Stimulated activated effector memory CD8-positive, alpha-beta T cell treated with anti-CD3 and anti-CD28 coated beads, Interleukin-12 subunit alpha, Interleukin-12 subunit beta, amount 100 ng/mL, for 72 hours (primary cell): ENCODE data around the gene DUSP7.

ENCODE experiments used
- ATAC-seq: fragments of 150-1000 bp; cut with Tn5 transposase; 2 replicates; pipeline ENCODE4 v1.10.0; 2021
- DNase-seq, 2 donors: peaks; one replicate each; pipeline ENCODE4 v3.0.0; 2021 to 2022; ENCODE audit warnings: low spot score in 2 of 2
- H3K27ac Mint-ChIP-seq: one replicate; pipeline ENCODE4 v1.8.0; 2022; ENCODE audit warnings: mild to moderate bottlenecking, mixed read lengths
- H3K36me3 Mint-ChIP-seq: one replicate; pipeline ENCODE4 v1.8.0; 2022; ENCODE audit warnings: mild to moderate bottlenecking, mixed read lengths
- H3K4me1 Mint-ChIP-seq: one replicate; pipeline ENCODE4 v1.8.0; 2022; ENCODE audit warnings: mixed read lengths
- H3K4me3 Mint-ChIP-seq: one replicate; pipeline ENCODE4 v1.8.0; 2022; ENCODE audit warnings: mild to moderate bottlenecking, mixed read lengths
- H3K9me3 Mint-ChIP-seq: one replicate; pipeline ENCODE4 v1.8.0; 2022; ENCODE audit warnings: mixed read lengths

Gene DUSP7

DNA sequence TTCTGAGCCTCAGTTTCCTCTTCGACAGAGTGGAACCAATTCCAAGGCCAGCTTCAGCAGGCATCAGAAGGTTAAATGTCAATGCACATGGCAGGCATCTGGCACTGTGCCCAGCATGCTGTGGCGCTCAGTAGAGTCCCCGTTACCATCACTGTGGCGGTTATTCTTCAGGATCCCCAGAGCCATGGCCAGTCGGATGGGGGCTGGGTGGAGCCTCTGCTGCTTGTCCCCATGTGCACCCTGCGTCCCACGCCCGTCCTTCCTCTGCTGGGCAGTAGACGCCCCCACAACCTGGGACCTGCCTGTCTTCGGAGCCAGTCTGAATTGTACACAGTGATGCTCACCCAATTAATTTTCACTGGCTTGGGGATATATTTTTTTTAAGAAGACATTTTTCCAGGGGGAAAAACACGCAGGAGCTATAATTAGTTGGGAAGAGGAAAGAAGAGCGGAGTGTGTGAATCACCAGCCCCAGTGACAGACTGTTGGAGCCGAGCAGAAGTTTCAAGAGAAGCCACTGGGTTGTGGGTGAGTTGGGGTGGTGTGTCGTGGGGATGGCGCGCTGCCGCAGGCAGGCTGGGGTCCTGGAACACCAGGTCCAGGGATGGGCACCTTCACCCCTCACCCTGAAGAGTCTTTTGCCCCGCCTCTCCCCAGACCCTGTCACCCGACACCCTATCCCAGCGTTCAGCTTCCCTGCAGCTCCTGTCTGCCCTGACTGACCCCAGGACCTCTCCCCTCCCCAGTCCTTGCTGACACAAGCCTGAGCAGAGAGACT is 33.9 kb downstream of the DUSP7 start:
- peaks cover 17% of the 10 kb centered on the region for H3K4me1 Mint-ChIP-seq
- ATAC-seq (no peak), DNase-seq (no peak)
- H3K4me3 Mint-ChIP-seq, result no peak overlapping the region
- H3K36me3 Mint-ChIP-seq, result no peaks in the 10 kb centered on the region
- peak overlapping the region; percentile 71 for H3K27ac Mint-ChIP-seq
- no peaks in the 10 kb centered on the region for H3K9me3 Mint-ChIP-seq

DNA sequence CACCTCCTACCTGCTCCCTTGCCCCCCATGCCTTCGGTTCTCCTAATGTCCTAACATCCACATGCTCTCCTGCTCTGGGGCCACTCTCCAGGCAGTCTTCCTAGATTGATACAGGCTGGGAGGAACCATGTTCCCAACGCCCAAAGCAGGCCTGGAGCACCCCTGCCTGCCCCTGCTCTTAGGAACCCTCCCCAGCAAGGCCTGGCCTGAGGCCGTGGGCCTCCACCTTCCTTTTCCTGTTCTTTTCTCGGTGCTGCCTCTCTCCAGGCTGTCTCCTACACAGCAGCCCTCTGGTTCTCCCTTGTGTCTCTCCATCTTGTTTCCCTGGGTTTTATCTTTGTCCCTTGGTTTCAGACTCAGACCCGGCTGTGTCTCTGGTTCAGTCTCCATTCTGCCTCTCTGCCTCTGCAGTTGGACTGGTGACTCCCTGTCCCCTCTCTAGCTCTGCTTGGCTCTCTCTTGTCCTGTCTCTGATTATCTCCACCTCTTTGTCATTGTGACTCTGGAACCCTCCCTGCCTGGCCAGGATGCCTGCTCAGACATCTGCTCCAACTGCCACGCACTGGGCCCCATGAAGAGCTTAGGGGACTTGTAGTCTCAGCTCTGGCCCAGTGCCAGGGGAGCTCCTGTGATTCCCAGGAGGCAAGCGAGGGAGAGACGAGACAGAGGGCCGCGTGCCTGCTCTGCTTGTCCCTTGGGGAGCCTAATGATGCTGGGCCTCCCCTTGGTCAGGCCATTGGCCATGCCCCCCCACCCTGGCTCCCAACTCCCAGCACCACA is 34.7 kb downstream of the DUSP7 start:
- H3K4me1 Mint-ChIP-seq, result peaks cover 17% of the 10 kb centered on the region
- ATAC-seq, result no peak
- H3K4me3 Mint-ChIP-seq, result no peak overlapping the region
- no peaks in the 10 kb centered on the region for H3K36me3 Mint-ChIP-seq
- peak overlapping the region; percentile 71 for H3K27ac Mint-ChIP-seq
- no peaks in the 10 kb centered on the region for H3K9me3 Mint-ChIP-seq
- no peak for DNase-seq

- H3K9me3 Mint-ChIP-seq, result no peaks in the 10 kb centered on the region
- H3K4me3 Mint-ChIP-seq, result no peak overlapping the region
- peak overlapping the region; percentile 71 for H3K27ac Mint-ChIP-seq
- H3K4me1 Mint-ChIP-seq, result peaks cover 11% of the 10 kb centered on the region
- no peak for DNase-seq
- H3K36me3 Mint-ChIP-seq, result no peaks in the 10 kb centered on the region
- no peak for ATAC-seq
These were observed 35.6 kb downstream of the DUSP7 start for GRCh38 chr3:52020796-52021195.

DNA sequence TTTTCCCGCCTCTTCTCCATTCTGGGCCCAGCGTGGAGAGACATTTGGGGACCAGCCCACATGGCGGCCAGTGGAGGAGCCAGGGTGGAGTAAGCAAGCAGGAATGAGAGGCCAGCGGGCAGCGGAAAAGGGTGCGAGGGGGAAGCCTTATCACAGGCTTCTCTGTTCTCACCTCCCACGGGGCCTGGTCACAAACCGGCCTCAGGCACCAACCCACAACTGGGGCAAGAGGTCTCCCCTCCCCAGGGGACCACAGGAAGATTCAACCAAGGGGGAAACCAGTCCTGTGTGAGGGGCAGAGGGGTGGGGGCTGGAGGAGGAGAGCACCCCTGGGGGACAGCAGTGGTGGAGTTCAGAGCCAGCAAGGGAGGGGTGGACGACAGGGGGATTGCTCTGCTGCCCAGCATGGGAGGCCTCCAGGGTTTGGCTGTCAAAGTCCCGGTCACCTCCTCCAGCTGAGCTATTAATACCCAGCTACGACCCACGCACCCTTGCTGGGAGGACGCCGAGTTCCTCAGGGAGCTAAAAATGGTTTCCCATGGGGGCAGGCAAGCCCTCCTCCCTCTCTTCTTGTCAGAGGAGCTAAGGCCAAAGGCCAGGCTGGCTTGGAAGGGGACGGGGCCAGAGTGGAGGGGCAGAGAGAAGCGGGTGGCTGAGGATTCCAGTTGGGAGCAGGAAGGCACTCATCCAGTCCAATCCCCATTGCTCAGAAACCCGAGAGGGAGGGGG is 36.9 kb downstream of the DUSP7 start:
- no peak overlapping the region for H3K27ac Mint-ChIP-seq
- no peak overlapping the region for H3K4me3 Mint-ChIP-seq
- DNase-seq (no peak), ATAC-seq (no peak)
- no peaks in the 10 kb centered on the region for H3K9me3 Mint-ChIP-seq
- no peaks in the 10 kb centered on the region for H3K36me3 Mint-ChIP-seq
- no peaks in the 10 kb centered on the region for H3K4me1 Mint-ChIP-seq

- Mint-ChIP-seq H3K36me3 (no peaks in the 10 kb centered on the region), H3K27ac (no peak overlapping the region), H3K4me3 (no peak overlapping the region), H3K4me1 (no peaks in the 10 kb centered on the region), H3K9me3 (no peaks in the 10 kb centered on the region)
- no peak for ATAC-seq
- no peak for DNase-seq
These were observed 37.9 kb downstream of the DUSP7 start for GRCh38 chr3:52018319-52019000.

DNA sequence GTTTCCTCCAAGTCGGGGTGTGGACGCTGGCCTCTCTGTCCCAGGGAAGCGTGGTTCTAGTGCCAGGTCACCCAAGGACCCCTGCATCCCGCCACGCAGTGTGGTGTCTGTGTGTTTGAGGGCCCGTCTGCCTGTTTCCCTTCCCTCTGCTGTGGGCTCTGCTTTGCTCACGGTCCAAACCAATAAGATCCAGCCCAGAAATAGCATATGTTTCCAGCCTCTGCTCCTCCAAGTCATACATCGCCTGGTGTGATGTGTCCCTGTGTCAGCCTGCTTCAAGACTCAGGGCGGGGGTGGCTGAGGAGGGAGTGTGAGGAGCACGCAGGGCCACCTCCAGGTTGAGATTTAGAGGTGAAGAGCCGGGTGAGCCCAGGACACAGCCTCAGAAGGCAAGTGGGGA is 38.8 kb downstream of the DUSP7 start:
- no peak overlapping the region for H3K27ac Mint-ChIP-seq
- H3K36me3 Mint-ChIP-seq, result no peaks in the 10 kb centered on the region
- H3K4me1 Mint-ChIP-seq, result no peaks in the 10 kb centered on the region
- H3K4me3 Mint-ChIP-seq, result no peak overlapping the region
- ATAC-seq (no peak), DNase-seq (no peak)
- no peaks in the 10 kb centered on the region for H3K9me3 Mint-ChIP-seq

GRCh38 chr3:52015438-52016228 is 40.7 kb downstream of the DUSP7 start:
- Mint-ChIP-seq H3K4me1 (no peaks in the 10 kb centered on the region), H3K4me3 (no peak overlapping the region), H3K9me3 (no peaks in the 10 kb centered on the region), H3K27ac (no peak overlapping the region), H3K36me3 (no peaks in the 10 kb centered on the region)
- DNase-seq (no peak), ATAC-seq (no peak)

DNA sequence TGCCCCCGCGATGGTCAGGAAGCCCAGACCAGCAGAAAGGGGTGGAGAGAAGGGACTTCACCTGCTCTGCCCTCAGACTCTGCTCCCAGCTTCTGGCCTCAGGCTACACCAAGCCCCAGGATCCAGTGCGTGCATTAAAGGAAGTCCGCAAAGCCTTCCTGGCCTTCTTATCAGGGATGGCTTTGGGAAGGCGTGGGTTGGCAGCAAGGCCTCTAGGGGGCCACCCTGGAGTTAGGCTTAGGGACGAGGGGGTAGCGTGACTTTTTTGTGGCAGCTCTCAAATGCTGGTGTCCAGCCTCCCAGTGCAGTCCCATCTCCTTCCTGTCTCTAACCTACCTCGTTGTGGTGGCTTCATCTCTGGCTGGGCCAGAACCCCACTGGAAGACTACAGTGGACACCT is 41.8 kb downstream of the DUSP7 start:
- Mint-ChIP-seq H3K4me1 (no peaks in the 10 kb centered on the region), H3K36me3 (no peaks in the 10 kb centered on the region), H3K4me3 (no peak overlapping the region), H3K27ac (no peak overlapping the region), H3K9me3 (no peaks in the 10 kb centered on the region)
- DNase-seq (no peak), ATAC-seq (no peak)

- peak overlapping the region; percentile 17 for H3K27ac Mint-ChIP-seq
- H3K4me3 Mint-ChIP-seq, result no peak overlapping the region
- DNase-seq (no peak), ATAC-seq (peak; percentile 25)
- no peaks in the 10 kb centered on the region for H3K9me3 Mint-ChIP-seq
- H3K4me1 Mint-ChIP-seq, result no peaks in the 10 kb centered on the region
- no peaks in the 10 kb centered on the region for H3K36me3 Mint-ChIP-seq
These were observed 42.4 kb downstream of the DUSP7 start for GRCh38 chr3:52013802-52014598.

GRCh38 chr3:52012699-52013098 is 43.7 kb downstream of the DUSP7 start:
- H3K4me1 Mint-ChIP-seq, result no peaks in the 10 kb centered on the region
- no peaks in the 10 kb centered on the region for H3K36me3 Mint-ChIP-seq
- no peak overlapping the region for H3K27ac Mint-ChIP-seq
- H3K4me3 Mint-ChIP-seq, result no peak overlapping the region
- ATAC-seq (no peak), DNase-seq (no peak)
- no peaks in the 10 kb centered on the region for H3K9me3 Mint-ChIP-seq

- Mint-ChIP-seq H3K27ac (no peak overlapping the region), H3K36me3 (no peaks in the 10 kb centered on the region), H3K4me1 (no peaks in the 10 kb centered on the region), H3K9me3 (no peaks in the 10 kb centered on the region), H3K4me3 (no peak overlapping the region)
- no peak for DNase-seq
- no peak for ATAC-seq
These were observed 45.9 kb downstream of the DUSP7 start for GRCh38 chr3:52010431-52010830.

GRCh38 chr3:52007291-52007690 is 49.1 kb downstream of the DUSP7 start:
- no peaks in the 10 kb centered on the region for H3K9me3 Mint-ChIP-seq
- H3K4me1 Mint-ChIP-seq, result no peaks in the 10 kb centered on the region
- H3K27ac Mint-ChIP-seq, result no peak overlapping the region
- ATAC-seq (no peak), DNase-seq (no peak)
- no peak overlapping the region for H3K4me3 Mint-ChIP-seq
- H3K36me3 Mint-ChIP-seq, result no peaks in the 10 kb centered on the region

- DNase-seq (no peak), ATAC-seq (no peak)
- Mint-ChIP-seq H3K27ac (no peak overlapping the region), H3K9me3 (no peaks in the 10 kb centered on the region), H3K36me3 (no peaks in the 10 kb centered on the region), H3K4me1 (peaks cover 4% of the 10 kb centered on the region), H3K4me3 (no peak overlapping the region)
These were observed 49.6 kb downstream of the DUSP7 start for GRCh38 chr3:52006820-52007133.
